Measurements from ENCODE around the gene PAM16. TPM values are rescaled to one million over a fixed set of nuclear protein-coding genes. Genes with fewer than 3 reads are reported as not detected.

PAM16 gene
- total and polyA plus RNA-seq, 2 experiments from 2014 or later: 71.8 to 72.5 TPM

GRCh38 chr16:4315186-4316107 lies 35.7 kb downstream of the PAM16 start, which contains the start of gene GLIS2:
TSS of gene GLIS2 (plus strand) at chr16:4316067. CDS start at chr16:4332281, 16,214 bp downstream.
- no peaks in the 10 kb centered on the region for H3K27me3 ChIP-seq
- H3K4me1 ChIP-seq (ENCODE audit: low read depth): peaks cover 37% of the 10 kb centered on the region
- peak within 1 kb of the TSS; percentile 87 for H3K27ac ChIP-seq
- TF ChIP-seq, protein P1, sequence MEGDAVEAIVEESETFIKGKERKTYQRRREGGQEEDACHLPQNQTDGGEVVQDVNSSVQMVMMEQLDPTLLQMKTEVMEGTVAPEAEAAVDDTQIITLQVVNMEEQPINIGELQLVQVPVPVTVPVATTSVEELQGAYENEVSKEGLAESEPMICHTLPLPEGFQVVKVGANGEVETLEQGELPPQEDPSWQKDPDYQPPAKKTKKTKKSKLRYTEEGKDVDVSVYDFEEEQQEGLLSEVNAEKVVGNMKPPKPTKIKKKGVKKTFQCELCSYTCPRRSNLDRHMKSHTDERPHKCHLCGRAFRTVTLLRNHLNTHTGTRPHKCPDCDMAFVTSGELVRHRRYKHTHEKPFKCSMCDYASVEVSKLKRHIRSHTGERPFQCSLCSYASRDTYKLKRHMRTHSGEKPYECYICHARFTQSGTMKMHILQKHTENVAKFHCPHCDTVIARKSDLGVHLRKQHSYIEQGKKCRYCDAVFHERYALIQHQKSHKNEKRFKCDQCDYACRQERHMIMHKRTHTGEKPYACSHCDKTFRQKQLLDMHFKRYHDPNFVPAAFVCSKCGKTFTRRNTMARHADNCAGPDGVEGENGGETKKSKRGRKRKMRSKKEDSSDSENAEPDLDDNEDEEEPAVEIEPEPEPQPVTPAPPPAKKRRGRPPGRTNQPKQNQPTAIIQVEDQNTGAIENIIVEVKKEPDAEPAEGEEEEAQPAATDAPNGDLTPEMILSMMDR (IDR thresholded peaks at IDR 0.05; ENCODE audit: low read depth, low read length): no peak
- peak; percentile 92 to 94 for DNase-seq (ENCODE audit: low read depth in 1 of 2, low spot score in 1 of 2)
- H3K4me3 ChIP-seq: peak within 1 kb of the TSS; percentile 99
- no peaks in the 10 kb centered on the region for H3K36me3 ChIP-seq
- no peaks in the 10 kb centered on the region for H3K9me3 ChIP-seq (ENCODE audit: low read depth)

- H3K36me3 ChIP-seq: no peaks in the 10 kb centered on the region
- peaks cover 29% of the 10 kb centered on the region for H3K4me1 ChIP-seq (ENCODE audit: low read depth)
- H3K4me3 ChIP-seq: peak overlapping the region; percentile 99
- H3K27ac ChIP-seq: peak overlapping the region; percentile 86
- no peaks in the 10 kb centered on the region for H3K9me3 ChIP-seq (ENCODE audit: low read depth)
- TF ChIP-seq, protein P1 (IDR thresholded peaks at IDR 0.05; ENCODE audit: low read depth, low read length): peak; percentile 13
- peak; percentile 52 to 59 for DNase-seq (ENCODE audit: low read depth in 1 of 2, low spot score in 1 of 2)
- H3K27me3 ChIP-seq: no peaks in the 10 kb centered on the region
These were observed 36.5 kb downstream of the PAM16 start for GRCh38 chr16:4314532-4315185.

GRCh38 chr16:4313563-4314531 lies 37.3 kb downstream of the PAM16 start:
- TF ChIP-seq, protein P1 (IDR thresholded peaks at IDR 0.05; ENCODE audit: low read depth, low read length): peak; percentile 80
- H3K27me3 ChIP-seq: no peaks in the 10 kb centered on the region
- no peaks in the 10 kb centered on the region for H3K9me3 ChIP-seq (ENCODE audit: low read depth)
- H3K4me3 ChIP-seq: no peak overlapping the region
- H3K36me3 ChIP-seq: no peaks in the 10 kb centered on the region
- peak; percentile 61 to 66 for DNase-seq (ENCODE audit: low read depth in 1 of 2, low spot score in 1 of 2)
- H3K4me1 ChIP-seq (ENCODE audit: low read depth): peaks cover 21% of the 10 kb centered on the region
- H3K27ac ChIP-seq: no peak overlapping the region

DNA sequence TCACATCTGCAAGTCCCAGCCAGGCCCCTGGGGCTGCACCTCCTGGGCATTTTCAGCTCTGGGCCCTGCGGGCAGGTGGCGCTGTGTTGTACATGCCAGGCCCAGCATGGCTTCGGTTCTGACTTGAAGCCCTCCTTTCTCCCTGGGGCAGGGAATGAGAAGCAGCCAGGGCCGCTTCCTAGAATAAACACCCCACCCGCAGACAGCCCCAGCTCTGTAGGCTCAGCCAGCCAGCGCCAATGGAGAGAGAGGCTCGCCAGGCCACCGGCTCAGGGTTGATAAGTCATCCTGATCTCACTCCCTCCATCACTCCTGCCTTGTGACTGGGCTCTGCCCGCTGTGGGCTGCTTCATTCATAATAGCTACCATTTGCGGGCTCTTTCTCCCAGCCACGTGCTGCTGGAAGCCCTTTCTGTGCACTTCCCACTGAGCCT lies 41.3 kb downstream of the PAM16 start:
- peak; percentile 57 to 81 for DNase-seq (ENCODE audit: low read depth in 1 of 2, low spot score in 1 of 2)
- peaks cover 6% of the 10 kb centered on the region for H3K4me1 ChIP-seq (ENCODE audit: low read depth)

More for the DNA sequence above, 41.3 kb downstream of the PAM16 start:
- Histone ChIP-seq H3K36me3 (no peaks in the 10 kb centered on the region), H3K9me3 (ENCODE audit: low read depth) (no peaks in the 10 kb centered on the region), H3K27me3 (no peaks in the 10 kb centered on the region), H3K27ac (peak overlapping the region; percentile 7), H3K4me3 (no peak overlapping the region)
- TF ChIP-seq, protein P1 (IDR thresholded peaks at IDR 0.05; ENCODE audit: low read depth, low read length): peak; percentile 65
